Gastrocnemius medialis (tissue), 4 donors: ENCODE measurements around the gene RTN4RL1. TPM values are rescaled to one million over a fixed set of nuclear protein-coding genes. Genes with fewer than 3 reads are reported as not detected.

ENCODE experiments used
- ATAC-seq, 2 donors: fragments of 150-250 bp; one replicate each; pipeline ENCODE4 v1.9.1; 2016
- DNase-seq, 2 donors: peaks; one replicate each; pipeline ENCODE4 v3.0.0-alpha.2; 2019
- H3K27ac ChIP-seq, 4 donors: fragments of 200-600 bp; sonication (generic); 1 replicate in 1 of 4; 2 replicates in 3 of 4; pipeline ENCODE4 v1.5.1; 2016 to 2018; ENCODE audit warnings: mild to moderate bottlenecking in 2 of 4, moderate library complexity in 1 of 4
- H3K27me3 ChIP-seq, 3 donors: fragments of 200-600 bp; sonication (generic) in 2 of 3; 1 replicate in 1 of 3; 2 replicates in 2 of 3; pipeline versions ENCODE4 v1.5.1 to v1.6.0; 2016 to 2019; ENCODE audit warnings: mild to moderate bottlenecking in 1 of 3, moderate library complexity in 1 of 3
- H3K36me3 ChIP-seq, 2 donors: fragments of 200-600 bp; sonication (generic) in 1 of 2; one replicate each; pipeline ENCODE4 v1.5.1; 2017 to 2018
- H3K4me1 ChIP-seq, 2 donors: fragments of 200-600 bp; sonication (generic) in 1 of 2; one replicate each; pipeline ENCODE4 v1.5.1; 2016 to 2017; ENCODE audit warnings: mild to moderate bottlenecking in 2 of 2
- H3K4me3 ChIP-seq, 4 donors: fragments of 200-600 bp; sonication (generic) in 3 of 4; 1 replicate in 1 of 4; 2 replicates in 3 of 4; pipeline ENCODE4 v1.5.1; 2016 to 2019; ENCODE audit warnings: mild to moderate bottlenecking in 2 of 4
- H3K9me3 ChIP-seq, 3 donors: fragments of 200-600 bp; sonication (generic) in 2 of 3; 1 replicate in 1 of 3; 2 replicates in 2 of 3; pipeline ENCODE4 v1.5.1; 2016 to 2019
- POLR2A ChIP-seq, 2 donors: fragments of 450-650 bp; IDR thresholded peaks; one replicate each; pipeline ENCODE4 v1.6.1; 2017; ENCODE audit warnings: antibody characterized with exemption in 2 of 2, mild to moderate bottlenecking in 2 of 2, moderate library complexity in 2 of 2
- in situ Hi-C, 4 donors: fragments of 200-750 bp; cut with MboI; loops; one replicate each; pipeline versions ENCODE4 v1.15.0 to v1.8.0; 2017; ENCODE audit warnings: low sequenced_read_pairs in 4 of 4
- intact Hi-C: fragments of 100-400 bp; cut with DNase I; formaldehyde crosslinking; loops from one replicate; pipeline ENCODE4 v1.15.1; 2023; ENCODE audit warnings: low total_unique reads
- total RNA-seq, 4 donors: library from RNA; depleted of rRNA; stranded (reverse); fragments of >200 nt; gene quantifications; one replicate each; pipeline versions ENCODE4 v1.1.0 to v1.2.3, GENCODE V29; 2016
- TF ChIP-seq, protein P1 (sequence below), 5 experiments: fragments of 450-650 bp in 3 of 5; fragments of 200-600 bp in 2 of 5; sonication (generic) in 2 of 5; IDR thresholded peaks in 4 of 5; conservative IDR thresholded peaks in 1 of 5; 1 replicate in 4 of 5; 2 replicates in 1 of 5; pipeline ENCODE4 v1.5.1; 2016 to 2019; ENCODE audit warnings: antibody characterized with exemption in 5 of 5, mild to moderate bottlenecking in 3 of 5, moderate library complexity in 3 of 5

Gene RTN4RL1
- total RNA-seq, 4 donors from 2014 or later = 0.31 to 1.7 (median 1.2) TPM

GRCh38 chr17:1934901-1935300, 90.2 kb downstream of the RTN4RL1 start:
- H3K4me1 ChIP-seq = peaks cover 16 to 18% of the 10 kb centered on the region in 2 donors
- in situ Hi-C loops (no loop called here), intact Hi-C loops (no loop called here)

DNA sequence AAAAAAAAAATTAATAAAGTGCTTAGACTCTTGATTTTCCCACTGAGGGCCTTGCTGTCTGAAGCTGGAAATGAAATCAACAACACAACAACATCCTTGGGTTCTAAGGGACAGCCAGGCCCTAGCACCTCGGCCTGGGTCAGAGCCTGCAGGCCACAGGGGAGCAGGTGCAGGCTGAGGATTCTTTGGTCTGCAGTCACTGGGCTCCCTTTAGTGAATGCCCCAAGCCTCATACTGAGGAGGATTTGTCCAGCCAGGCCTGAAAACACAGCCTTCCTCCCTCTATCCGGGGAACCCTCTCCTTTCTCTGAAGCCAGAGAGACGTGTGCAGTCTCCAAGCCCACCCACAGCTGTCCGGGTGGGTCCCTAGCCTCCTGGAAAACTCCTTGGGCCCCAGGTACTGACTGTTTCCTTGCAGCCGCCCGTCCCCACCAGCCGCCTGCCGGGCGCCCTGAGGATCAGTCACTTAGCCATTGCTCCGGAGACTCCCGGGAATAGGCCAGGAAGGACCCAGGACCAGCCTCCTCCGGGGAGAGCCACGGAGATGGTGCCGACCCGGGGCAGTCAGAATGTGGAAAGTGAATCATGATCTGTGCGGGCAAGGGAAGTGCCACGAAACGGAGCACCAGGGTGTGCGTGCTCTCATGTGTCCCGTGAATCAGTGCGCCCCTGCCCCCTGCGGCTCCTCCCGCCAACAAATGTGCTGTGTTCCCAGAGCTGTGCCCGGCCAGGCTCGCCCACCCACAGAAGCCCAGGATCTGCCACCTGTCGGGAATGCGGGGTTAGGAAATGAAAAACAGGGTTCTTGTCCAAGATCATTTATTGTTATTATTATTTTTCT, 91.0 kb downstream of the RTN4RL1 start:
- Histone ChIP-seq H3K27ac (no peak overlapping the region), H3K27me3 (no peaks in the 10 kb centered on the region), H3K9me3 (no peaks in the 10 kb centered on the region), H3K4me3 (no peak overlapping the region), H3K4me1 (peaks cover 9 to 12% of the 10 kb centered on the region in 2 donors), H3K36me3 (no peaks in the 10 kb centered on the region)
- DNase-seq = no peak
- in situ Hi-C loops = no loop called here
- no peak for ATAC-seq
- TF ChIP-seq POLR2A (IDR thresholded peaks at IDR 0.05) = no peak
- TF ChIP-seq, protein P1, sequence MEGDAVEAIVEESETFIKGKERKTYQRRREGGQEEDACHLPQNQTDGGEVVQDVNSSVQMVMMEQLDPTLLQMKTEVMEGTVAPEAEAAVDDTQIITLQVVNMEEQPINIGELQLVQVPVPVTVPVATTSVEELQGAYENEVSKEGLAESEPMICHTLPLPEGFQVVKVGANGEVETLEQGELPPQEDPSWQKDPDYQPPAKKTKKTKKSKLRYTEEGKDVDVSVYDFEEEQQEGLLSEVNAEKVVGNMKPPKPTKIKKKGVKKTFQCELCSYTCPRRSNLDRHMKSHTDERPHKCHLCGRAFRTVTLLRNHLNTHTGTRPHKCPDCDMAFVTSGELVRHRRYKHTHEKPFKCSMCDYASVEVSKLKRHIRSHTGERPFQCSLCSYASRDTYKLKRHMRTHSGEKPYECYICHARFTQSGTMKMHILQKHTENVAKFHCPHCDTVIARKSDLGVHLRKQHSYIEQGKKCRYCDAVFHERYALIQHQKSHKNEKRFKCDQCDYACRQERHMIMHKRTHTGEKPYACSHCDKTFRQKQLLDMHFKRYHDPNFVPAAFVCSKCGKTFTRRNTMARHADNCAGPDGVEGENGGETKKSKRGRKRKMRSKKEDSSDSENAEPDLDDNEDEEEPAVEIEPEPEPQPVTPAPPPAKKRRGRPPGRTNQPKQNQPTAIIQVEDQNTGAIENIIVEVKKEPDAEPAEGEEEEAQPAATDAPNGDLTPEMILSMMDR (IDR thresholded peaks at IDR 0.05 in 4 of 5, conservative IDR thresholded peaks at IDR 0.05 in 1 of 5) = no peak
- intact Hi-C loops = no loop called here

More at GRCh38 chr17:1934901-1935300, 90.2 kb downstream of the RTN4RL1 start:
- no peak for DNase-seq
- Histone ChIP-seq H3K36me3 (no peaks in the 10 kb centered on the region), H3K9me3 (no peaks in the 10 kb centered on the region), H3K27ac (no peak overlapping the region), H3K4me3 (no peak overlapping the region), H3K27me3 (no peaks in the 10 kb centered on the region)
- TF ChIP-seq POLR2A (IDR thresholded peaks at IDR 0.05) = no peak
- TF ChIP-seq, protein P1 (IDR thresholded peaks at IDR 0.05 in 4 of 5, conservative IDR thresholded peaks at IDR 0.05 in 1 of 5) = no peak
- ATAC-seq = no peak

GRCh38 chr17:1931844-1932579, 93.1 kb downstream of the RTN4RL1 start:
- ATAC-seq = peak; percentile 68 to 83
- intact Hi-C loops = no loop called here
- Histone ChIP-seq H3K27me3 (no peaks in the 10 kb centered on the region), H3K9me3 (no peaks in the 10 kb centered on the region), H3K4me1 (peaks cover 9 to 12% of the 10 kb centered on the region in 2 donors), H3K27ac (peak overlapping the region in 2 of 4 donors; percentile 16 to 27), H3K4me3 (peak overlapping the region; percentile 20 to 40 (median 34)), H3K36me3 (no peaks in the 10 kb centered on the region)
- DNase-seq = peak; percentile 28 to 58
- in situ Hi-C loops = no loop called here
- no peak for TF ChIP-seq POLR2A (IDR thresholded peaks at IDR 0.05)
- TF ChIP-seq, protein P1 (IDR thresholded peaks at IDR 0.05 in 4 of 5, conservative IDR thresholded peaks at IDR 0.05 in 1 of 5) = no peak

DNA sequence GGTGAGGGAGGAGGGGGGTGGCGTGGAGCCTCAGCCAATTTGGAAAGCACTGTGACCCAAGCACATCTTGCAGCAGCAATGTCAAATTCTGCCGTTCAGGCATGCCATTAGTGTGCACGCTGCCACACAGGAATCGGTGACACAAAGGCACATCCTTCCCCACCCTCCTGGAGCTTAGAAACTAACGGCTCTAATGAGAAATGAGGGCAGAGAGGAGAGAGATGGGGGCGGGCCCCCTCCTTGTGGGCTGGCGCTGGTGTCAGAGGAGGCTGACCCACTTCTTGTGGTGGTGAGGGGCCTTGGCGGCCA, 94.8 kb downstream of the RTN4RL1 start:
- peaks cover 4 to 9% of the 10 kb centered on the region in 2 donors for H3K4me1 ChIP-seq
- intact Hi-C loops = no loop called here

More for the DNA sequence above, 94.8 kb downstream of the RTN4RL1 start:
- no peak for DNase-seq
- no peaks in the 10 kb centered on the region for H3K9me3 ChIP-seq
- H3K27me3 ChIP-seq = no peaks in the 10 kb centered on the region
- no peak overlapping the region for H3K4me3 ChIP-seq
- in situ Hi-C loops = no loop called here
- no peak for TF ChIP-seq POLR2A (IDR thresholded peaks at IDR 0.05)
- TF ChIP-seq, protein P1 (IDR thresholded peaks at IDR 0.05 in 4 of 5, conservative IDR thresholded peaks at IDR 0.05 in 1 of 5) = no peak
- H3K27ac ChIP-seq = no peak overlapping the region
- ATAC-seq = no peak
- H3K36me3 ChIP-seq = no peaks in the 10 kb centered on the region
